Right ventricle myocardium superior (tissue), 1 donor: ENCODE data around the gene DHRS12. TPM values are rescaled to one million over a fixed set of nuclear protein-coding genes. Genes with fewer than 3 reads are reported as not detected.

ENCODE experiments used
- ATAC-seq: fragments of 200-7000 bp; cut with Tn5 transposase; one replicate; pipeline ENCODE4 v1.9.1; 2020; ENCODE audit warnings: mild to moderate bottlenecking; ENCODE audit not compliant: poor library complexity
- DNase-seq: peaks from one replicate; pipeline ENCODE4 v3.0.0-alpha.2; 2020
- intact Hi-C: fragments of 100-400 bp; cut with DNase I; formaldehyde crosslinking; loops from one replicate; pipeline ENCODE4 v1.11.2; 2022
- long read RNA-seq: library from polyadenylated mRNA; unstranded; transcript quantifications from one replicate; pipeline ENCODE4 v2.0.0, GENCODE V29; 2021
- total RNA-seq: library from RNA; stranded (reverse); fragmentation: NEBNext Ultra II Directional; extraction: Animal tissue kit (Norgen Biotek cat#: 25700); gene quantifications from one replicate; pipeline ENCODE4 v1.2.1, GENCODE V29; 2021
- donor health status: DM: no; HTN: yes; CAD: no; lungs with severe emphysema.

DHRS12 gene, protein sequence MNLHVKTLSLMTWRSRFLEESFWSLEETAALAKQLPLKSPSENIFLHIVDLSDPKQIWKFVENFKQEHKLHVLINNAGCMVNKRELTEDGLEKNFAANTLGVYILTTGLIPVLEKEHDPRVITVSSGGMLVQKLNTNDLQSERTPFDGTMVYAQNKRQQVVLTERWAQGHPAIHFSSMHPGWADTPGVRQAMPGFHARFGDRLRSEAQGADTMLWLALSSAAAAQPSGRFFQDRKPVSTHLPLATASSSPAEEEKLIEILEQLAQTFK
- total RNA-seq = 10.4 TPM
- long read RNA-seq, transcript DHRS12-203 (10 exons, 1,162 nt) = major isoform, 5 of 17 reads
- long read RNA-seq, partial matches to known transcripts = 4 of 17 reads
- long read RNA-seq, other reads (novel, unspliced or antisense) = 6 of 17 reads

DNA sequence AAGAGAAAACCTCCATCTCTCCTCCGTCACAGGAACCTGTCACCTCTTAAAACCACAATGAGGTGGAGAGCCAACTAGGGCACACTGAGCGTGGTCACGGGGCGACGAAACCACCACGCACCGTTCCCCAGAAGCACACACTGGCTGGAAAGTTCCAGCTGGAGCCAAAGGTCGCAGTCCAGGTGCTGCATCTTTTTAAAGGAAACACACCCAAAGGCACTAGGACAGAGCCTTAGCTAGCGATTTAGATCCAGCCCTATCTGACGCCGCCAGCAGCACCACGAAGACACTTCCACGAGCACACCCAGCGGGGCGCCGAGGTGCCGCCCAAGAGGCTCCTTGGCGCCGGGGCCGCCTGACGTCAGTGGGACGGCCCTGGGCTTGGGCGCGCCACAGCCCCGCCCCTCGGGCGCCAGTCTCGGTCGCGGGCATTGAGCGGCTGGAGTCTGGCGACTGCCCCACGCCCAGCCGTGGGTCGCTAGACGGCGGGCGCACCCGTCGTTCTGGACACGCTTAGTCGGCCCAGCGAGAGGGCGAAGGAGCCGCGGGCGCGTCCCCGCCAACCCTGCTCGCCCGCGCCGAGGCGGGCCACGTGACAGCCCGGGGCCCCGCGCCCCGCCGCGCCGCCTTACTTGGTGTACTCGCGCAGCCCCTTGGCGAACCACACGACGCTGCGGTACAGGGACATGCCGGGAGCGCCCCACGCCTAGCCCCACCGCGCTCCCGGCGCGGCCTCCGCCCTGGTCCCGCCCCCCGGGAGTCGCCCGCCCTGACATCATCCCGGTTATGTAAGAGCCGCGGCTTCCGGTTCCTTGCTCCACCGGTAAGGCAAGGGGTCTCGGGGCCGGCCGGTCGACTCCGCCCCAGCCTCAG, at the start of gene DHRS12:
TSS of gene DHRS12 (minus strand) at position 742 of the 873 bp plus-strand sequence. CDS start 4,504 bp downstream, outside the sequence.
- peak; percentile 95 for DNase-seq
- ATAC-seq = peak; percentile 89
- intact Hi-C loops = loop anchor here (5.0 to 10.0 kb wide), 2 partner anchors 219 to 351 kb away; partner anchors contain the start of genes INTS6 and WDFY2

DNA sequence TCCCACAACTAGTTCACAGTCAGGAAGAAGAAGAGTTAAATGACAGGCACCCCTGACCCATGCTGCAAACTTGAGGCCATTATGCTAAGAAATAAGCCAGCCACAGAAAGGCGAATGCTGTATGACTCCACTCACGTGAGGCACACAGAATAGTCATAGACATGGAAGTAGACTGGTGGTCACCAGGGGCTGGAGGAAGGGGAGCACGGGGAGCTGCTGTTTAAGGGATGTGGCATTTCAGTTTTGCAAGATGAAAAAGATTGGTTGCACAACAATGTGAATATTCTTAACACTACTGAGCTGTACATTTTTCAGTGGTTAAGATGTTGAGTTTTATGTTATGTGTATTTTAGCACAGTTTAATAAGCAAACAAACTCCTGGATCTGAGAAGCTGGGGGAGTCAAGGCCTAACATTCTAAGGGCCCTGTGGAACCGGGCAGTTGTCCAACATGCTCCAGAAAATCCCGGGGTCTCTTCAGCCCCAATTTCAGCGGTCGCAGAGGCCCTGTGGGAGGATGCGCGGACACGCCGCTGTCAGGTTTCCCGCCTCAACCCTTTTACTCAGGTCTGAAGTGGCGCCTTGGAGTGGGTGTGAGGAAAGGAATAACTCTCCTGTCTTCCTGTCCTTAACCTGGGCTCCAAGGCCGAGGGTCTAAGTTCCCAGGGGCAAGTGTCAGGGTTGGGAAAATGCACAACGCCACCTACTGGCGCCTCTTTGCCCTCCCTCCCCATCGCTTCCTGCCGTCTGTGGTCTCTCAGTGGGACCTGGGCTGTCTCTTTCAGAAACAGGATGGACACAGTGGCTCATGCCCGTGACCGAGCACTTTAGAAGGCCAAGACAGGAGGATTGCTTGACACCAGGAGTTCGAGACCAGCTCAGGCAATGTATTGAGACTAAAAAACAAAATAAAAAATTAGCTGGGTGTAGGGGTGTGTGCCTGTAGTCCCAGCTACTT, 45.5 kb upstream of the DHRS12 start:
- ATAC-seq (peak; percentile 68), DNase-seq (peak; percentile 54)
- intact Hi-C loops = no loop called here

DNA sequence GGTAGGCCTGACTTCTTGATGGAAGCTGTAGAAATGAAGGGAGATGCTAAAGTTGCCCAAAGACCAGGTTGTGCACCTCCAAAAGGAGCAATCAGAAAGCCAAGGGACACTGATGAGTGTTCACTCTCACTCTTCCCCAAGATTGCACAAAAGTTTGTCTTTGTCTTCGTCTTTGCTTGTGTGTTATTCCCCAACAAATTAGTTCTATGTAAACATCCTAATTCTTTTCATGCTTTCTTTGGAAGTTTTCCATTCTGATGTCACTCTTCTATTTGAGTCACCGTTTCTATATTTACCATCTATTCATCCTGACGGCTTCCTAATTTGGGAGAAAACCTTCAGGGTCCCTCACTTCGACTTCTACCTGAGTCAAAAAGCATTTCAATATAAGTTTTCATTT, 44.7 kb upstream of the DHRS12 start:
- intact Hi-C loops = no loop called here
- no peak for DNase-seq
- no peak for ATAC-seq

DNA sequence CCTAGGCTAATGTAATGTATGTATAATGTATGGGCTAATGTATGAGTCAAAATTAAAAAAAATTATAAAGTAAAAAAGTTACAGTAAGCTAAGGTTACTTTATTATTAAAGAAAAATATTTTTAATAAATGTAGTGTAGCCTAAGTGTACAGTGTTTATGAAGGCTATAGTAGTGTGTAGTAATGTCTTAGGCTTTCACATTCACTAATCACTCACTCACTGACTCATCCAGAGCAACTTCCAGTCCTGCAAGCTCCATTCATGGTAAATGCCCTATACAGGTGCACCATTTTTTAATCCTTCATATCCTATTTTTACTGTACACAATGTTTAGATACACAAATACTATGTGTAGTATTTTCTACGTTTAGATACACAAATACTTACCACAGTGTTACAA, 42.8 kb upstream of the DHRS12 start:
- intact Hi-C loops = no loop called here
- DNase-seq (no peak), ATAC-seq (no peak)

DNA sequence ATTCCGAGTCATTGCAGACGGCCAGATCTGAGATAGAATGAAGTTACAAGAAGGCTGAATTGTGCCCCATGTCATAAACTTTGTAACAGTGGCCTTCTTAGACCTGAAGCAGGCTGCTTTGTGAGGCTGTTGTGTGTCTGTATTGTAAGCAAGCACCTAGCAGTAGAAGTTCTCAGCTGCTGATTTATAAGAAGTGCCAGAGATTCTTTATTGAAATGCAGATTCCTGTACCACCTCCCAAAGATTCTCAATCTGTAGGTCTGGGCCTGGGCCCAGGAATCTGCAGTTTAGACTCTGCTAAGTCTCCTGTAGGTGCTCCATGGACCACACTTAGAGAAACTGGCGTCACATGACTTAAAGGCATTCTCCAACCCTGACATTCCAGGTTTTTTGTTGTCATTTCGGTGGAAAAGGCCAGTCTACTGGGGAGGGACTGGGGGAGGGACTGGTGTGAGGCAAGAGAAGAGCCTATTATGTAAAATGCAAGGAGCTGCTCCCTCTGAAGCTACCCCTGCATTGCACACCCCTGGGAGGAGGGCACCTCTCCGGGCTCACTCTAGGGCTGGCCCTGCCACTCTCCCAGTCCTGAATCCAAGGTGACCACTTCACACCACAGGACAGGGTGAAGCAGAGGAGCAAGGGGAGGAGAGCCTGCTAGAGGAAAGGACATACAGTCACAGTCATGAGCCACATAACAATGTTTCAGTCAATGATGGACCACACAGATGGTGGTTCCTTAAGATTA, 41.8 kb upstream of the DHRS12 start:
- DNase-seq (no peak), ATAC-seq (no peak)
- intact Hi-C loops = no loop called here

DNA sequence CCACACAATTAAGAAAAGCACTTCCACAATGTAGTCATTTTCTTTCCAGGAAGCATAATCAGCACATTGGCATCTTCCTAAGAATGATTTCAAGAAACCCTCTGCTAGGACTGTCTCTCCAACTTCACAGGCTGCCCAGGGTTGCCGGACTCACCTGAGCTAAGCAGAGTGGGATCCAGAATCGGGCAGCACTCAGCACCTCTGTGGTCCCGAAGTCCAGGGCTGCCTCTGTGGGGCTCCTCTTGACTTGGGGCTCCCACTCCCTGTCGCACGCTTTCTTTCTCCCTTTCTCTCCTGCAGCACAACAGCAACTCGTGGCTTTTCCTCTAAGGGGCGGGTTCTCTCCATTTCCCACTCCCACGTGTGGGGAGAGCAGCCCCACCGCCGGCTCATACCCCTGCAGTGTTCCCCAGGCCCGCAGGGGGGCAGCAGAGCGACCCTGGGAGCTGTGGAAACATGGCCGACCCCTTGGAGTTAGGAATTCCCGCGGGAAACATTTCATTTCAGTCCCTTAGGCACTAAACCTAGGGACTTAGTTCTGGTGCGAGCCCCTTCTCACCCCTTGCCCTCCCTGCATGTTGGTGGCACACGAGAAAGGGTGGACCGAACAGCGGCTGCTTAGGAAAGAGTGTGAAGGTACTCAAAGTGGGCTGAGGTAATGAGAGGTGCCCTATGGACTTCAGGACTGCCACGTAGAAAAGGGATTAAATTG, 41.1 kb upstream of the DHRS12 start, which contains the start of gene TMEM272:
TSS of gene TMEM272 (minus strand) at position 316 of the 712 bp plus-strand sequence. CDS start 6,647 bp downstream, outside the sequence.
- peak; percentile 73 for DNase-seq
- intact Hi-C loops = no loop called here

DNA sequence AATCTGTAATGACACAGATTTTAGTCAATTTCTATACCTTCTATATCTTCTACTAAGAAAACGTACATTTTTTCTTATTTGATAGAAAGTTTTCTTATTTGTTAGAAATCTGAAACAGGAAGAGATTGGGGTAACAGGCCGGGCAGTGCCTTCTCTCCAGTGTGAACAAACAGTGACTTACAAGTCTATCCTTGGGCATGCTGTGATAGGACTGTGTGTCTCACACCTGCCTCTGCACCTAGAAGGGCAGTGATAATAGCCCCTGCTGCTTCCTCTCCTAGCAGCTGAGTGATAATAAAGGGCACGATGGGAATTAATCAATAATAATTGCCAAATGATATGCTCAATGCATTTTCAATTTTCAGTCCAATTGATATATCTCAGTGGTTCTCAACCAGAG, 39.6 kb upstream of the DHRS12 start:
- DNase-seq = no peak
- no peak for ATAC-seq
- intact Hi-C loops = no loop called here

More for the DNA sequence above, 41.1 kb upstream of the DHRS12 start, which contains the start of gene TMEM272:
- ATAC-seq = peak; percentile 87

DNA sequence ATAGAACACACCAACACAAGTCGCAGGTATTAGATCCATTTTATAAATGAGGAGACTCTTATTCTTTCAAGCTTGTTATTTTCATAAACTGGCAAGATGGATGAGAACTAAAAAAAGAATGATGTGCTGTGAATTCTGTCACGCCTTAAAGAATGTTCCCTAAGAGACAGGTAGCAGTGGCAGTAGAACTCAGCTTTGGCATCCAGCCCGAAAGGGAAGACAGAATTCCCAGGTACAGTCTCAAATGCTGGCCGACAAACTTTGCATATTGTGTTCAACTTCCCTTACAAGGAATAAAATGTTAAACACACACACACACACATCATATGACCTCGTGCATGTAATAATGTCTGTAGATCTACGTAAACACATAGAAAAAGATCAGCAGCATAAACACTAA, 37.8 kb upstream of the DHRS12 start:
- no peak for ATAC-seq
- intact Hi-C loops = no loop called here
- no peak for DNase-seq

DNA sequence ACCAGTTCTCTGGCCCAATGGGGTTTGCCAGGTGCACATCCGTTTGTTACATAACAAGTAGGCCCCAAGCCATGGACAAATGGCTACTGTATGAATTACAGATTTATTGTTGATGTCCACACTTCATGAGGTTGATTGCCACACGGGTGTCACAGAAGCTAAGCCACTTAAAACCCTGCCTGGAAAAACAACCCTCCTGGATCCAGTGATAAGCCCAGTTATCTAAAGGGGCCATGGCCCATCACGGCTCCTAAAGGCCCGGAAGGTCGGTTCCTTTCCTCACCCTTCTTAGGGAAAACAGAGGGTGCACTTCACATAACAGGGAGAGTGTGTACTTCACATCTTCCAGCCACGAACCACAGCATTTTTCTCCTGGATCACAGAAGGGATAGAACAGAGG, 37.0 kb upstream of the DHRS12 start:
- intact Hi-C loops = no loop called here
- ATAC-seq (no peak), DNase-seq (no peak)

DNA sequence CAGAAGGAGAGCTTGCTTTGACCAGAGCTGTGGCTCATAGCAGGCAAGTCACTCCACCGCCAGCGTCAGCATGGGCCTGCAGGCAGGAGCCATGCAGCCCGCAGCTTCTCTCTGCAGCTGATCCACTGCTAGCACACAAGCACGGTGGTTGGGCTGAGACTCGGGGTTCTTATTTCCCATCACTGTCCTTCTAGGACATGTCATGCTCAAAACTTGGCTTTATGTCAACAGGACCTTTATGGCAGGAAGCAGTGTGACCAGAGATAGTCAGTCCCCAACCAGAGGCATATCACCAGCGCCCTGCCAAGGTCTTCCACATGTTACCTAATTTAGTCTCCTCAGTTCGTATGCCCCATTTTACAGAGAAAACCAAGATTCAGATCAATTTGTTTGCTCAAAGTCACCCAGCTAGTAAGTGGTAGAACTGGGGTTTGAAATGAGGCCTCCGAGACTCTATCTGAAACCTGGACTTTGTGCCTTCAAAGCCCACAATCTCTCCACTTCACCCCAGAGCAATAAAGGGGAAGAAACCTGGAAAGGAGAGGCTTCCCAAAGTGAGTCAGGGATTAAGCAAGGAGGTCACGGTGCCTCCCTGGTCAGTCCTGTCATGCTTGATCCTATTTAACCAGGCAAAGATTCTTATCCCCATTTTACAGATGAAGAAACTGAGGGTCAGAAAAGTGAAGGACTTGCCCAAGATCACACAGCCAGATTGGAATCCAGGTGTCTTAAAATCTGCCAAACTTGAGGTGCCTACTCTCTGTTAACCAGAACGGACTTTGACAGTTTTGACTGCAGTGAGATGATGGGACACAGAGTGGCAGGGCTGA, 36.0 kb upstream of the DHRS12 start:
- no peak for DNase-seq
- peak; percentile 28 for ATAC-seq
- intact Hi-C loops = no loop called here

DNA sequence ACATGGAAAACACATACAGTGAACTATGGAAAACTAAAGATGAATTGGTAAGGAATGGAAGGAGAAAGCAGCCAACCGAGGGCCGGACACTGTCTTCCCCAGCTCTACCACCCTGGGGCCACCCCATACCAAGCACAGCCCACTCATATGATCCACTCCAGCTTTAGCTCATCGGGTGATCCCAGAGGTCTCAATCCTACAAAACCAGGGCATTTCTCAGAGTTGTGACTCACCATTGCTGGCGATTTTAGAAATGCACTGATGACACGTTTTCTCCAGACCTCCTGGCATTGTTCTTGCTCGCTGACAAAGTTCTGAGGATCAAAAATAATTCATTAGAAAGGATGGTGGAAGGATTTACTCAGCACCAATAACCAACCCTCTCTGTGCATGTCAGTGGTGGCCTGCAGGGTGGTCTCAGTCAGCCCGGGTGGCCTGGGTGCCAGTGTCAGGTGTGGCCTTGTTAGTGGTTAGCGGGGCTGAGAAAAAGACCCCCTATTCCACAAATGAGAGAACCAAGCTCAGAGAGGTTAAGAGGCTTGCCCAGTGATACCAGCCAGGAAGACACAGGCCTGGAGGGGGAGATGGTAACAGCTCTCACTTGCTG, 34.4 kb upstream of the DHRS12 start:
- intact Hi-C loops = no loop called here
- no peak for DNase-seq
- no peak for ATAC-seq

DNA sequence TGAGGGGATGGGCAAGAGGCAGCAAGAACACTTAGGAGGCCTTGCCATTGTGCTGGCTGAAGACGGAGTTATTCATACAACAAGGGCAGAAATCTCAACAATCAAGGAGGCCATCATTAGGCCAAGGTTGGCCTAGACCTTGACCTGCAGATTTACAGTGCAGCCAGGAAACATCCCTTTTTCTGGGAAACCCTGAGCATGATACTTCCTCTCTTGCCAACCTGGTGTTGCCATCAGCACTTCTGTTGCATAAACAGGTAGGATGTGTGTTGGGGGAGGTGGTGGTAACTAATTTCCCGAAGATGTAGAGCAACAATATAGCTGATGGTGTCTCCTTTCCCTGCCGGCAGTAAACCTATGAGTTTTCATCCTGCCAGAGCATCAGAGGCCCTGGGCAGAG, 33.1 kb upstream of the DHRS12 start:
- intact Hi-C loops = no loop called here
- ATAC-seq (no peak), DNase-seq (no peak)

DNA sequence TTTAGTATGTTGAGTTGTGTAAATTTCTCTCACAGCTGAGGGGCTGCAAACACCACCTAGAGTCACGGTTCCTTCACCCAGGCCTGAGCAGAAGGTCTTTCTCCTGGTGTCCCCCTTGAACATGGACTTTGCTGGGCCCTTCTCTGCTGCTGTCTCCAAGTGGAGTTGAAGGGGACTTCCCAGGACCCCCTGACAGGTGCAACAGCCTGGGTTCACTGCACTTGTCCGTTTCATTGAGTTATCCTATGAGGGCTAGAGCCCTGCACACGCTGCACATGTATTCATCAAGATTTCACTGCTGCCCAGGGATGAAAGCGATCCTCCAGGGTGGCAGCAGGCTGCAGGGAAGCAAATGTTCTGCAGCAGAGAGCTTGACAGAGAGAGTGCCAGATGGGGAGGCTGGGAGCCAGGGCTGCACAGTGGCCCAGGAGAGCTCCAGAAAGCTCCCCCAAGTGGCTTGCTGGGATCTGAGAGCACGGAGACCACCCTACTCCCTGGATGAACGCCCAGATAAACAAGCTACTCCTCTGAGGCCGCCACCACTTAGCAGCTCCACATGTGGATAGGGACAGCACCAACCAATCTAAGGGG, 30.7 kb upstream of the DHRS12 start:
- ATAC-seq = peak; percentile 43
- intact Hi-C loops = no loop called here
- DNase-seq = no peak

DNA sequence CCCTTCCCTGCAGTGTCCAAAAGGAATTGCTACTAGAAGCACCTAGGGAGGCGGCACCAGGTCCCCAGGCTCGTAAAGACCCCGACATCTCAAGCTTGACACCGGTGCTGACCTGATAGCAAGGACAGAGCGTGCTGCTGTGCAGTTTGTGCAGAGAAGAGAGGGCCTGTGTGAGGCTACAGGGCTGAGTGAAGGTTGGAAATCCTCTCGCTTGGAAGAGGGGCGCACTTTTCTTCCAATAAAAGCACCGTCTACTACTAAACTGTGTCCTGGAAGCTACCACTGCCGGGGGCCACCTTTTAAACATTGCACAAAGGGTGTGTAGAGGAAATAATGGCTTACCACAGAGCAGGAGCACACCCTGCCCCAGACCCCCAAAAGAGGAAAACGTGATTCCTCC, 30.0 kb upstream of the DHRS12 start:
- ATAC-seq (no peak), DNase-seq (no peak)
- intact Hi-C loops = loop anchor here (2.0 kb wide), 1 partner anchor 19 kb away; no protein-coding TSS in a partner anchor

DNA sequence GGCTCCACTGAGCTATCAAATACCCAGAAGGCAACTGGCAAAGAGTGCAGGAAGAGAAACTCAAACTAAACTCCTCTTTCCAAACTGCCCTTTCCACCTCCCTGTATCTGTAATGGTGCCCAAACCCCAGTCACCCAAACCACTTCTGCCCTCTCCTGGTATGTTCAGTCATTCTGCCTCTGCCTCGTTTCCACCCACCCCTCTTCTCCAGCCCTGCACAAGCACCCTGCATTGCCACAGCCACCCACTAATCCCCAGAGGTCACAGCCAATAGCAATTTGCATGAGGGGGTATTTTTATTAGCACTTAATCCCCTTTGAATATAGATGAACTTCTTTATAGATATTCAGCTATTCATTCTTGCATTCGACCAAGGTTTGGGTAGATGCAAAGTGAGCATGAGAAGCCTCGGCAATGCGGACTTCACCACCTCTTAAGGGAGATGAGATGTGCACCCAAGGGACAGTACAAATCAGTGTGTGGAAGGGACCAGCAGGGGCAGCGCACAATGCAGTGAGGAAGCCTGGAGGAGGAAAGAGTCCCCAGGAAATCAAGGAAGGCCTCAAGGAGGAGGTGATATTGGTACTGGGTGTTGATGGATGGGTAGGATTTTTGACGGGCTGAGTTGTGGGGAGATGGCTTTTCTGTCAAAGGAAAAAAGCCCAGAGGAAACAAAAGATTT, 28.6 kb upstream of the DHRS12 start:
- DNase-seq = no peak
- intact Hi-C loops = loop anchor here (2.0 kb wide), 1 partner anchor 18 kb away; no protein-coding TSS in a partner anchor
- peak; percentile 92 for ATAC-seq
